Measurements from ENCODE around the gene CEP63.

Gene CEP63

DNA sequence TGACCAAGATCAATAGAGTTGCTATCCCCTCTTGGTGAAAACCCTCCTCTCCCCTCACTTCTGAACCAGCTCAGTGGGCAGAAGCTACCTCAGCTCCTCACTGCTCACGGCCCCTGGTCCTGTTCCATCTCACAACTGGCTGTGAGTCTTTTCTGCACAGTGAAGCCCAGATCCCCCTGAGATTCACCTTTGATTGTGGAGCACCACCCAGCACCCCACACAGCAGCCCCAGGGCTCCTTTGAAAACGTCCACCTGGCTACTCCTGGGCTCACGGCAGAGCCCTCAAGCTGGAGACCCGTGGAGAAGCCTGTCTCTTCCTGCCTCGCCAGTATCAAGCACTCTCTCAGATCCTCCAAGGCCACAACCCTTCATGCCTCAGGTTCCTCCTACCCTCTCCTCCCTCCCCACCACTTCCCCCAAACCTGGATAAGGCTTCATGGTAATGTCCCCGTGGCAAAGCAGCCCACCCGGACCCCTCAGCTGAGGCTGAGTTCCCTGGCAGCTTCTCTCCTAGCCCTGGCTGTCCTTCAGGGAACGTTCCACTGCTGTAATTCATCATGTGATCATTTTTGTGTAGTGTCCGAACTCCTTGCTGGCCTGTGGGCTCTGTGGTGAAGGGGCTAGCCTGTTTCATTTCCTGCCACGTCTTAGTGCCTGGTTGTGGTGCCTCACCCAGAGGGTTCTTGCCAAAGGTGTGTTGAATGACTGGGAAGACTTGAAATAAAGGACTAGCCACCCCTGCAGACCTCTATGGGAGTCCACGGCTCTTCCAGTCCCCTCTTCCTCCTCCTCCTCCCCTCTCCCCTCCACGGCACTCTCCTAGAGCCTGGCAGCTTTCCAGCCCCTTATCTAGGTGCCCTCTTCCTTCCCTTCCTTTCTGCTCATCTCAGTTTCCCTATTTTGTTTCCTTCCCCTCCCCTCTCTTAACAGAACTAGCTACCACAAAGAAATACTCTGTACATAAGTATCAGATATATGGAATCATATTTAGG lies 120.5 kb downstream of the CEP63 start:
- H3K4me3 ChIP-seq (ENCODE audit: control insufficient read depth, low read depth, low read length) = no peak overlapping the region
- TF ChIP-seq, protein P1, sequence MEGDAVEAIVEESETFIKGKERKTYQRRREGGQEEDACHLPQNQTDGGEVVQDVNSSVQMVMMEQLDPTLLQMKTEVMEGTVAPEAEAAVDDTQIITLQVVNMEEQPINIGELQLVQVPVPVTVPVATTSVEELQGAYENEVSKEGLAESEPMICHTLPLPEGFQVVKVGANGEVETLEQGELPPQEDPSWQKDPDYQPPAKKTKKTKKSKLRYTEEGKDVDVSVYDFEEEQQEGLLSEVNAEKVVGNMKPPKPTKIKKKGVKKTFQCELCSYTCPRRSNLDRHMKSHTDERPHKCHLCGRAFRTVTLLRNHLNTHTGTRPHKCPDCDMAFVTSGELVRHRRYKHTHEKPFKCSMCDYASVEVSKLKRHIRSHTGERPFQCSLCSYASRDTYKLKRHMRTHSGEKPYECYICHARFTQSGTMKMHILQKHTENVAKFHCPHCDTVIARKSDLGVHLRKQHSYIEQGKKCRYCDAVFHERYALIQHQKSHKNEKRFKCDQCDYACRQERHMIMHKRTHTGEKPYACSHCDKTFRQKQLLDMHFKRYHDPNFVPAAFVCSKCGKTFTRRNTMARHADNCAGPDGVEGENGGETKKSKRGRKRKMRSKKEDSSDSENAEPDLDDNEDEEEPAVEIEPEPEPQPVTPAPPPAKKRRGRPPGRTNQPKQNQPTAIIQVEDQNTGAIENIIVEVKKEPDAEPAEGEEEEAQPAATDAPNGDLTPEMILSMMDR (IDR thresholded peaks at IDR 0.05; ENCODE audit: control insufficient read depth, insufficient read depth, low read depth, low read length, missing control alignments) = no peak
- DNase-seq (ENCODE audit: low read depth) = no peak

DNA sequence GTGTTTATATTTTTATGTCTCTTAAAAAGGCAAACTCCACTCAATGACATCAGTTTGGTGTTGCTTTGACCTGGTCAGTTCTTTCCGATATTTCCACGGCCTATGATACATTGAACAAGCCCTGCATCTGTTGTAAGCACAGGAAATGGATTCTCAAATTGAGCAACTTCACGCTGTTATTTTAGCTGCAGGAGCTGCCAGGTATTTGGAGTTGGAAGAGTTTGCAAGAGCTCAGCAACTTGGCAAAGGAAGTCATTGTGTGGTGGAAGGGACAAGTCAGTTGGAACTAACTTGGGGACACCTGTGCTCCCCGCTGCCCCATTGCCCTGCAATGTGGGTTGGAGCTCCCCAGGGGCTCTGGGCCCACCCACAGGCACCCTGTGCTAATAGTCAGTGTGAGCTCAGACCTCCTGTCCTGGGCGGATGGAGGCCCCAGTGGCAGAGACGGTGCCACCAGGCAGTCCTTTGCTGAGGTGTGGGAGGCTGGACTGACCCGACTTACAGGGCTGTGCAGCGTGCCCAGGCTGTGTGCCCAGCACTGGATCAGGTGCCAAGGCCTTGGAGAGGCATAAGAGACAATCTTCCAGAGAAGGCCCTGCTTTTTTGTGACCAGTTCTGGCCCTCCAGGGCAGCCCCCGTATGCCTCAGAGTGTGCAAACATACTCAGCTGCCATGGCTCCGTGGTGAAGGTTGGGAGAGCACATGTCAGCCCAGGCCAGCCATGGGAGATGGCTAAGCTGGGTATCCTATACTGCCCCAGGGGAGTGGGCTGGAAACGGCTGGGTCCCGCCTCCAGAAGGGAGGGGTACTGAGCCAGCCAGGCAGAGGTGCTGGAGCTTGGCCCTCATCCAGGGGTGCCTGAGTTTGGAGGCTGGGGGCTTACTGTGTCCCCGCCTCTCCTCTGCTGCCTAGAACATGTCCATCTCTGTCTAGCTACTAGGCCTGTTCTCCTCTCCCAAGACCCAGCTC lies 121.5 kb downstream of the CEP63 start:
- TF ChIP-seq, protein P1 (IDR thresholded peaks at IDR 0.05; ENCODE audit: control insufficient read depth, insufficient read depth, low read depth, low read length, missing control alignments) = no peak
- no peak overlapping the region for H3K4me3 ChIP-seq (ENCODE audit: control insufficient read depth, low read depth, low read length)
- no peak for DNase-seq (ENCODE audit: low read depth)

DNA sequence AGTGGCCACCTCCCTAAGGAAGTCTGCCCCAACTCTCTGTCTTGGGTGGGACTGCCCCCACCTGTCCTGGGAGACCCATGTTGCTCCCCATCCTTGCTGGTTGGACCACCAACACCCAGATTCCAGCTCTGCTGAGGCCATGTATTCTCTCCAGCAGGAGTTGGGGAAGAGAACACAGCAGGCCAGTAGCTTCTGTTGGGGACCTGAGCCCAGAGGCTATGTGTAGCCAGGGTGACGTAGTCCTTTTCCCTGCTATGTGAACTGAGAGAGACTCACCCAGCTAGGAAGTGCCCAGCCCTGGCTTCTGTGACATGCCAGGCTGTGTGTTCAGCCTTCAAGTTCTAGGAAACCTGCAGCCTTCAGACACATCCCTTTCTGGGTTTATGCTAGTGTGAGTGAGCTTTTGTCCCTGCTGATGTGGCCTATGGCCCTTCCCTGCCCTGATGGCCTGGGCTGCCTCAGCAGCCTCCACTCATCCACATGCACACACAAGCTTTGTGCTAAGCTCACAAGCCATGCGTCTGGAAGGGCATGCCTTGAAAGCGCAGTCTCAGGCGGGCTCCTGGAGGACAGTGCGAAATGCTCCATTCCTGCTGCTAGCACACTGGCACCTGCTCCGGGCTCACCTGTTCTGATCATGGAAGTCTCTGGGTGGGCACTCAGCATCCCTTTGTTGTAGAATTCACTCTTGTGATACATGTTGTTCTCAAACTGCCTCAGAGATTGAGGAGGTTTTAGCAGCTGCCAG lies 122.3 kb downstream of the CEP63 start:
- no peak overlapping the region for H3K4me3 ChIP-seq (ENCODE audit: control insufficient read depth, low read depth, low read length)
- DNase-seq (ENCODE audit: low read depth) = no peak
- TF ChIP-seq, protein P1 (IDR thresholded peaks at IDR 0.05; ENCODE audit: control insufficient read depth, insufficient read depth, low read depth, low read length, missing control alignments) = no peak

DNA sequence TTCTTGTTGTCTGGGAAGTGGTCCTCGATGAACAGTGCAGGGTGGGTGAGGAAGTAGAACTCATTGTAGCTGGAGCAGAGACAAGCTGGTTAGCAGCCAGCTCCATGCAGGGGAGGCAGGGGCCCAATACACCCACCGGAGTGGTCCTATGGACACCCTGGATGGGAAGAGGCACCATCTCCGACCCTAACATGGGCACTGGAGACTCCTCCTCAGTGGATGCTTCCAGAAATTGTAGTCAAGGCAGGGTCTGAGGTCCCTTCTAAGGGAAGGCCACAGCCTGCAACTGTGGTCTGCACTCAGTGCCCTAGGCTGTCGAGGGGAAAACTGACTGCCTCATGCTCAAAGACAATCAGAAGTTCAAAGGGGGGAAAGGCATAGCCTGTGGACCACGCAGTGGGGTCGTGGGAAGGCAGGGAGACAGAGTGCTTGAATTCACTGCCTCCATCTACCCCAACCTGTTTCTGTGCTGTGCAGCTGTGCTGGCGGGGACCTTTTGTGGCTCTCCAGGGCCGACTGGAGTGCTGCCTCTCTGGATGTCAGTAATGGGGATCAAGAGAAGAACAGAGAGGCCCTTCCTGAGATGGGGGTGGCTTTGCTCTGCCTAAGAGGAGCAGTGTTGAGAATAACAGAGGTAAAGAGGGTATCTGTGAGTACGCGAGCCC lies 123.0 kb downstream of the CEP63 start:
- TF ChIP-seq, protein P1 (IDR thresholded peaks at IDR 0.05; ENCODE audit: control insufficient read depth, insufficient read depth, low read depth, low read length, missing control alignments) = no peak
- no peak for DNase-seq (ENCODE audit: low read depth)
- no peak overlapping the region for H3K4me3 ChIP-seq (ENCODE audit: control insufficient read depth, low read depth, low read length)

DNA sequence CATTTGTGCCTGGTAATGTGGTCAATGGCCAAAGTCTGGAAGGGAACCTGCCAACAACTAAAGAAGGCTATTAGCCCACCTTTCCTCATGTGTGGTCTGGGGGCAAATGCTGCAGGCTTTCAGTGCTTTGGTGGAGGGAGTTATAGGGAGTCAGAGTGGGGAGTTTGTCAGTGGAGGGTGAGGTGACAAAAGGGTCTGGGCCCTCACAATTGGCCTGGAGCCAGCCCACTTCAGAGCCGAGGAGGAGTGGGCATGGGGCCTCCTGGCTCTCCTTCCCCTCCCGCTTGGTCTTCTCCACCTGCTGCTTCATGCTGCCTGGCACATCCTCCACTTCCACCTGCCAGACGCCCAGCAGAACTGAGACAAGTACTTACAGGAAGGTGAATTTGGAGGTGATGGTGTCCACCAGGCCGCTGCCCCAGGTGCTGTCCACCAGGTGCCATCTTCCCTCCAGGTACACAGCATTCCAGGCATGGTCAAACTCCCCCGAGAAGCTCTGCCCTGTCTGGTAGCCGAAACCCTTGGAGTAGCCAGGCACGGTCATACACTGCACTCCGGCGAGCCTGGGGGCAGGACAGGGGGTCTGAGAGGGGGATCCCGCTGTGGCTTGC lies 124.1 kb downstream of the CEP63 start:
- no peak overlapping the region for H3K4me3 ChIP-seq (ENCODE audit: control insufficient read depth, low read depth, low read length)
- TF ChIP-seq, protein P1 (IDR thresholded peaks at IDR 0.05; ENCODE audit: control insufficient read depth, insufficient read depth, low read depth, low read length, missing control alignments) = no peak
- no peak for DNase-seq (ENCODE audit: low read depth)
